CD4-positive, alpha-beta T cell treated with Interleukin-21 for 1 hour (primary cell): ENCODE data around the gene CROCC2.

Experiments
- DNase-seq: peaks from one replicate; pipeline ENCODE4 v3.0.0-alpha.2; 2020

Gene CROCC2

DNA sequence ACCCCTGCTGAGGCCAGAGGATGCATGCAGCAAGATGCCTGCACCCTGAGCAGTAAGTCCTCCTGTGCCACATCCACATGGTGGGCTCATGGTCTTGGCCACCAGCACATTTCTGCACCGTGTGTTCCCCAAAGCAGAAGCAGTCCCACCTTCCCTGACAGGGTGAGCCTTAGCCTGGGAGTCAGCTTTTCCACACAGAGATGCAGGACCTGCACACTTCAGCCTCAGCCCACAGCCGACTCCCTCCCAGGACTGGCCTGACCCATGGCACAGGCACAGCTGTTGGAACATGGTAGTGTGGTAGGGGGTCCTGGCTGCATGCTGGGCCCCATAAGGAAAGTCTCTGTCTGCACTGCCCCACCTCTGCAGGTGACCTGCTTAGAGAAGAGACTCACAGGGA is 97.2 kb downstream of the CROCC2 start:
- DNase-seq = no peak

DNA sequence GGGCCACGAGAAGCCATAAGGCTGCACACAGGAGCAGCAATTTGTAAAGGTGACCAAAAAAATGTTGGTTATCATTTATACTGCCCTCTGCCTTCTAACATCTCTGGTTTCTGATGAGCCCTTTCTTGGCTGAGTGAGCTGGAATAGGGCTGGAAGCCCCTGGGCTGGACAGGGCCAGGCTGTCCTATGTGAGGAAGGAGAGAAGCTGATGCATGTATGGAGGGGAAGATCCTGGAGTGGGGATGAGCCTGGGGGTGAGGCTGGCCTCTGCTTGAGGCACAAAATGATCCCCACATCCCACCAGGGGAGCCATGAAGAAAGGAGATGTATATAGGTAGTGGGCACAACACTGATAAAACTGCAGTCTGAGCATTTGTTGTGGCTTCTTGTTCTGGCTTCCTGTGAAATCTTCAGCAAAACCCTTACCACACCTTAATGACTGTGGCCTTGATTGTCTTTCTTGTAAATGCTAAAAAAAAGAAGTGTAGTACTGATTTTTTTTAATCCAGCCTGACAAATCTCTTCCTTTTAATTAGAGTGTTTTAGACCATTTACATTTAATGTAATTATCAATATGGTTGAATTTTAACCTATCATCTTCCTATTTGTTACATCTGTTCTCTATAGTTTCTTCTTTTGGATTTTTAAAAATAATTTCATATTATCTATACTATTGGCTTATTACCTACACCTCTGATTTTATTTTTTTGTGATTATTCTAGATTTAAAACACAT is 97.9 kb downstream of the CROCC2 start:
- no peak for DNase-seq

DNA sequence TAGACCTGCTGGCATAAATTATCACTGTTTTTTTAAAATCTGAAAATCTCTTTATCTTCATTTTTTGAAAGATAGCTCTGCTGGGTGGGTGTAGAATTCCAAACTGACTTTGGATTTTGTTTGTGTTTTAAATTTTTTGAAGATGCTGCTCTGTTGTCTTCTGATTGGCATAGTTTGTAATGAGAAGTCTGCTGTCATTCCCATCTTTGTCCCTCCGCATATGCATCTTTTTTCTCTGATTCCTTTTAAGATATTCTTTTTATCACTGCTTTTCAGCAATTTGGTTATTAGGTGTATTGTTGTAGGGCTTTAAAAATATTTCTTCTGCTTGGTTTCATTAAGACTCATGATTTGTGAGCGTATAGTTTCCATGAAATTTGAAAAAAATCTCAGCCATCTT is 99.4 kb downstream of the CROCC2 start:
- DNase-seq = no peak

DNA sequence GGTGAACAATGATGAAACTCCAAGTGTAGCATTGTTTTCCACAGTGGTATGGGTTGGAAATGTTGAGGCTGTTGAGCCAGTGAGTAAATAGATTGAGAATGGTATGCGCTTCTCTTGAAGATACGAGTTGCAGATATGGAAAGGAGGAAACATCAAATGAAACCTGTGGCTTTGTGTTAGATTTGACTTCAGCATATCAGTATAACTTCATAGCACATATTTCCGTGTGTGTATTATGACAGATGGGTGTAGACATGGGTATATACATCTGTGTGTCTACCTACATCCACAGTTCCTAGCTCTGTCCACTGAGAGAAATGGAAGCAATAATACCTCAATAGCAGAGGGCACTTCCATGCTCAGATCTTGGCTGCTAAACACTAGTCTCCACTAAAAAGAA is 100.3 kb downstream of the CROCC2 start:
- DNase-seq = no peak

DNA sequence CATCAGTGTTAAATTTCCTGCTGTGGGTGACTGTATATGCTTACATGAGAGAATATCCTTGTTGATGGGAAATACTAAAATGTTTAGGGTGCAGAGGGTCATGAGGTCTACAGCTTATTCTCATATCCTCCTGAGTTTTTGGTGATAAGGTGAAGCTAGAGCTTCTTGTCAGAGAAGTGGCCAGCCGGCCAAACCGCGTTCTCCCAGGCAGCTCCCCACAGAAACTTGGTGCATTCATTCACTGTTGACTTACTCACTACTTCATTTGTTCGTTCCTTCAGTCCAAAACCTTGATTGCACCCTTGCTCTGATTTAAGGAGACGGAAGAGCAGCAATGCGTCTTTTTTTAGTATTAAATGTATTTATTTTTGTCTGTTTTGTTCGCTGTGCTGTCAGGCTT is 101.0 kb downstream of the CROCC2 start:
- DNase-seq = no peak

DNA sequence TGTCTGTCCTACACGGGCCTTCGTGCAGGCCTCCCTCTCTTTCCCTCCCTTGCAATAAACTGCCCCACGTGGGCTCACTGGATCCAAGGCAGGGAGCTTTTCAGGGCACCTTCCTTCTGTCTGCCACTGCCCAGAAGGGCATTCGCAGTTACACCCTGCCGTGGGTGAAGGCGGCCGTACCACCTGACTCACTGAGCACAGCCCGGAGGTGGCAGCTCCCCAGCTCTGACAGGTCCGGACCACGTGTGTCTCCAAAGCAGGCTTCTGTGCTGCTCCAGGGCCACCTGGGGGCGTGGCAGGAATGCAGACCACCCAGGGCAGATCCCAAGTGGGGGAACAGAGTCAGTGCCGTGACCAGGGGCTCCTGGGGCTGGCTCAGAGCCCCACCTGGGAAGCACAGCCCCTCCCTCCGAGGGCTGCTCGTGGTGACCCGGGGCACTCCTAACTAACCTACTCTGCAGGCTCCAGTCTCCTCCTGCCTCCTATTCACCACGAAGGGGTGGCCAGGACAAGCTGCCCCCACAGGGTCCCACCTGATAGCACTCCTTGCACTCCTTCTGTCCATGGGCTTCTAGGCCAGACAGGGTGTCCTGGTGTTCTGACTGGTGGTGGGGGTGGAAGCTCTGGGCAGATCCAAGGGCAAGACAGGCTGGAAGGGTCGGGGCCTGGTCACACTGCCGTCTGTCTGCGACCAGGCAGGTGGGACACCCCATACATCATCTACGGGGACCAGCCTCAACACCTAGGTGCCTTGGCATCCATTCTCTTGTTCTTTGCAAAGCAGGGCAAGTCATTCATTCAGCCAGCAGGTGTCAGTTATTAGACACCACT is 102.0 kb downstream of the CROCC2 start:
- no peak for DNase-seq

DNA sequence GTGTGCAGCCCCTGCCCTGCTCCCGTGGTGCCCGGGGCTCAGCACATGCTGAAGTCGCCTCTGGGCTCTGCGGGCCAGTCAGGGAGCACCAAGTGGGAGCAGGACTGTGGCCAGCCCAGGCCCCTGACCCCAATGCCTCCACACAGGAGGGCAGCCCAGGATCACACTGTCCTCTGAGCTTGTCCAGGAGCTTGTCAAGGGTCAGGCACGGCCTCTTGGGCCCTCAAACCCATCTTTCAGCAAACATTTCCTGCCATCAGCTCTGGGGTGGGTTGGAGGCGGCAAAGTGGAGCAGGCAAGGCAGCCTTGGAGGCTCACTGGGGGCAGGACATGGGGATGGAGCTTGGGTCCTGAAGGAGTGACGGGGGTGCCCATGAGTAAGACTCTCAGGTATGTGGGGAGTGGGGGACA is 102.6 kb downstream of the CROCC2 start:
- no peak for DNase-seq

DNA sequence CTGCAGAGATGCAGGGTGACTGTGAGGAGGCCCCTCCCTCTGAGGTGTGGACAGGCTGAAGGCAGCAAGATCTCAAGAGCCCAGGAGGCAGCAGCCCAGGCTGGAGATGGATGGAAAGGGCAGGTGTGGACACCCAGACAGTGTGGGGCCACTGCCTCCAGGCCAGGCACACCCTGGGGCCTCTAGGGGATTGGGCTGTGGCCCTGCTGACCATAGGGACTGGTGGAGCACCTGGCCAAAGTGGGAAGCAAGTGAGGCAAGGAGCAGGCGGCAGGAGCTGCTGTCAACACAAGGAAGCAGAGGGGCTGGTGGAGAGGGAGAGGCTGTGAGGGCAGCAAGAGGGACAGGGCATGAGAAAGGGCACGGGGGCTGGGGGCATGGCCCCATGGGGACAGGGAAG is 103.1 kb downstream of the CROCC2 start:
- no peak for DNase-seq

DNA sequence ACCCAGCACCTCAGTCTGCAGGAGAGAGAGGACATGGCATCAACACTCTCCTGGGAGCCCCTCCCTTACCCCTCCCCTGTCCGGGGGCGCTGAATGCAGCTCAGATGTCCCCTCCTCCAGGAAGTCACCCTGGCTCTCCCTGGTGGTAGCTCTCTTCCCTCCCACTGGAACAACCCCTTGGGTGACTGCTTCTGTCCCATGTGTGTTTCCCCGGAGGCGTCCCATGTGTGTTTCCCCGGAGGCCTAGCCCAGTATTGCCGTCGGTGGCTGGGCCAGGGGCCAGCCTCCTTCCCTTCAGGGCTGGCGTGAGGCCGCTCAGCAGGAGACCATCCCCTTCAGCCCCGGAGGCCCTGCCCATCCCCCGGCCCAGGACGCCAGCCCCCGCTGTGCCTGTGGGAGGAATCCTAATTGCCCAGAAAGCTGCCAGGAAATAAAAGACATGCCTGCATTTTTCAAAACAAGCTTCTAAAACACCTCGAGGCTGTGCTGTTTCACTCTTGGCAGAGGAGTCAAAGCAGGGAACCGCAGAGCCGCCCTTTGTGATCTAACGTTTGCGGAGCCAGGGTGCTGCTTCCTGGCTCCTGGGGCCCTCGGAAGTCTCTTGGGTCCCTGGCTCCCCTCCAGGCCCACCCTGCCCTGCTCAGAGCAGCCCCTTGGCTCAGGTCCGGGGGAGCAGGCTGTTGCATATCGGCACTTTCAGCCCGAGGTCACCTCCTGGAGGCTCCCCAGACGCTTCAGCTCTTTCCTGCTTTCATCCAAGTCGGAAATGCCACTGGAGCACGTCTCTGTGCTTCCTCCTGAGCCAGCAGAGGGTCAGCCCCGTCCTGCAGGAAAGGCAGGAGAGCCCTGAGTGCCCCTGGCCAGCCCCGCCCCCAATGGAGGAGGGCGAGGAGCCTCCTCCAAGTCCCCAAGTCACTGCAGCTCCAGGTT is 103.7 kb downstream of the CROCC2 start:
- DNase-seq = peak; percentile 26

DNA sequence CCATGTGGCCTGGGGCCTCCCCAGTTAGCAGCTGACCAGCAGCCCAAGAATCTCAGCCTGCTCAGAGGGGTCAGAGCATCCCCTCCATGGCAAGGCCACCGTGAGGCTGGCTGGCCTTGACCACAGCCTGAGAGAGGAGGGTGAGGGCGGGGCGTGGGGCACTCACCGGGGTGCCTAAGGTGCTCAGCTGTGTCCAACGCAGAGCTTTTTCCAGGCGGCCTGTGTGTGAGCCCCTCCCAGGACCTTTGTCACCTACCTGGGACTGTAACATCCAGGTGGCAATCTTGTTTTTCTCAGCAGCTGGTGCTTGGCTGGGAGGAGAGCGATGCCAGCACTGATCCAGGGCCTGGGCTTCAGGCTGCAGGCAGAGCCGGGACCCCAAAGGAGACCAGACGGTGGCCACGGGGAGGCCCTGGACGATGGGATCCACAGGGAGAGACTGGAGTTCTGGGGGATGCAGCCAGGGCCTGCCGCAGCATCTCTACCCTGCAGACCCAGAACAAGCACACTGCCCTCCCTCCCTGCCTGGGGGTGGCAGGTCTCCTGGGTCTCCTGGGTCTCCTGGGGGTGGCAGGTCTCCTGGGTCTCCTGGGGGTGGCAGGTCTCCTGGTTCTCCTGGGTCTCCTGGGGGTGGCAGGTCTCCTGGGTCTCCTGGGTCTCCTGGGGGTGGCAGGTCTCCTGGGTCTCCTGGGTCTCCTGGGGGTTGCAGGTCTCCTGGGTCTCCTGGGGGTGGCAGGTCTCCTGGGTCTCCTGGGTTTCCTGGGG is 104.6 kb downstream of the CROCC2 start:
- no peak for DNase-seq

DNA sequence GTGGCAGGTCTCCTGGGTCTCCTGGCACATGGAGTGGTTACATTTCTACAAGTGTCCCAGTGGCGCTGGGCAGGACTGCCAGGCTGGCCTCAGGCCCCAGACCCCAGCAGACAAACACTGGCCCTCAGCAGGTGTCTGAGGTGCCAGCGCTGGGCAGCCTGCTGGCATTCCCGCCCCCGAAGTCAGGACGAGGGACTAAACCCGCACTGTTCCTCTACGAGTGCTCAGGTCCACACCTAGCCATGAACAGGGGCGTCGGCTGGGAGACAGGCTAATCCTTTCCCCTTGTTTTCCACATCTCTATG is 105.1 kb downstream of the CROCC2 start:
- DNase-seq = no peak

DNA sequence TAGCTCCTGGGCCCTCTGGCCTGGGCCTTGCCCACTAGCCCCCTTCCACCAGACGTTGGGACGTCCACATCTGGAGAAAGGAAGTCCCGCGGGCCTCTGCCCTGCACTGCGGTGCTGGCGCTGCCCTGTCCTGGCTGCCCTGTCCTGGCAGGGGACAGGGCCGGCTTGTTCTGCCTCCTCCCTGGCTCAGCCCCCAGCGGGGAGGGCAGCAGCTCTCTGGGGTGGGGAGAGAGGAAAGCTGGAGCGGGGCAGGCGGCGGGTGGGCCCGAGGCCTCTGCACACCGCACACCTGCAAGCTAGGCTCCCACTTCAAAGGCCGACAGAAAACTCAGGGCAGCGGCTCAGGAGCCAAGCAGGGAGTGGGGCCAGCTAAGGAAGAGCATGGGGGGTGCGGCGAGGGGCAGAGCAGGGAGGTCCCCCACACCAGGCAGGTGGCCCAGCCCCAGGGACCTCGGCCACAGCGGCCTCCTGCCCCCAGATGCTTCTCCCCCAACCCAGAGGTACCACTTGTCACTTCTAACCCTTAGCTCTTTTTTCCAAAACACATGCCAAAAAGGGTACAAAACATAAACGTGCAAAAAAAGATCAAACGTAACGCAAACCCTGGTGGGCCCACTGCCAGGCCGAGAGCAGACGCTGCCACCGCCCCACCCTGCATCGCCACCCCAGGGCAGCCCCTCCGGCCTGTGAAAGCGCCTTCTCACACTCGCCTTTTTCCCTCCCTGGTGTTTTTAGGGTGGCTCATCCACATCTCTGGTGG is 105.8 kb downstream of the CROCC2 start:
- no peak for DNase-seq

DNA sequence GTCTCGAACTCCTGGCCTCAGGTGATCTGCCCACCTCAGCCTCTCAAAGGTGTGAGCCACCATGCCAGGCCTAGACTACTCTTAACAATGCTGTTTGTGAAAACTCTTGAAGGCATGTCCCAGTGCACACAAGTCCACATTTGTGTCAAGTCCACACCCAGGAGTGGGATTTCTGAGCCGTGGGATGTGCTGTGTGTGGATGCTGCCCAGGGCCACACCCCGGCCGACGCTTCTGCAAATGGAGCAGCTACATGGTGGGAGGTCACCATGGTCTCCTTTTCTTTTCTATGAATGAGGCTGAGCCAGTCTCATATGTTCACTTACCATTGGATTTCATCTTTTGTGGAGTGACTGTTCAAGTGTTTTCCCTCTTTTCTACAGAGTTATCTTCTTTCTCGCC is 108.1 kb downstream of the CROCC2 start:
- no peak for DNase-seq

DNA sequence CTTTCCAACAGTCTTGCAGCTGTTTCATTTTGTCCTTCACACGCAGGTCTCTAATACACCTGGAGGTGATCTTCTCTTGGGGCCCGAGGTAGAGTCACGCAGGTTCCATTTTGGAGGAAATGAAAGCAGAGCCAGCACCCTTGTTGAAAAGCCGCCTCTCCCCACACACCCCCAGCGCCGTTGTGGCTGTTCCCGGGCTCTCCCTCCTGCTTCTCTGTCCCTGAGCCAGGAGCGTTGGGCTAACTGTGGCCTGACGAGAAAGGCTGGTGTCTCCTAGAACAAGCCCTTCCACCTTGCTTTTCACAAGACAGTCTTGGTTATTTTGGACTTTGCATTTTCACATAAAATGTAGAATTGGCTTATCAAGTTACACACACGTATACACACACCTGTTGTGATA is 108.6 kb downstream of the CROCC2 start:
- no peak for DNase-seq

DNA sequence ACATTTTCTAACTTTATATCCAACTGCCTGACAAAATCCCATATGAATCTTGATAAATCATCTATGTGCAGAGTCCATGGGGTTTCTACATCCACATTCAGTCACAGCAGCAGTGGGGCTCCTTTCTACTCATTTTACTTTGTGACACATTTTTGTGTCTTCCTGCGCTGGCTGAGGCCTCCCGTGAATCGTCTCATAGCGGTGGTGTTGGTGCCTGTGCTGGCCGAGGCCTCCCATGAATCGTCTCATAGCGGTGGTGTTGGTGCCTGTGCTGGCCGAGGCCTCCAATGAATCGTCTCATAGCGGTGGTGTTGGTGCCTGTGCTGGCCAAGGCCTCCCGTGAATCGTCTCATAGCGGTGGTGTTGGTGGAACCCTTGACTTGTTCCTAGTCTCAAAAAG is 109.3 kb downstream of the CROCC2 start:
- no peak for DNase-seq

DNA sequence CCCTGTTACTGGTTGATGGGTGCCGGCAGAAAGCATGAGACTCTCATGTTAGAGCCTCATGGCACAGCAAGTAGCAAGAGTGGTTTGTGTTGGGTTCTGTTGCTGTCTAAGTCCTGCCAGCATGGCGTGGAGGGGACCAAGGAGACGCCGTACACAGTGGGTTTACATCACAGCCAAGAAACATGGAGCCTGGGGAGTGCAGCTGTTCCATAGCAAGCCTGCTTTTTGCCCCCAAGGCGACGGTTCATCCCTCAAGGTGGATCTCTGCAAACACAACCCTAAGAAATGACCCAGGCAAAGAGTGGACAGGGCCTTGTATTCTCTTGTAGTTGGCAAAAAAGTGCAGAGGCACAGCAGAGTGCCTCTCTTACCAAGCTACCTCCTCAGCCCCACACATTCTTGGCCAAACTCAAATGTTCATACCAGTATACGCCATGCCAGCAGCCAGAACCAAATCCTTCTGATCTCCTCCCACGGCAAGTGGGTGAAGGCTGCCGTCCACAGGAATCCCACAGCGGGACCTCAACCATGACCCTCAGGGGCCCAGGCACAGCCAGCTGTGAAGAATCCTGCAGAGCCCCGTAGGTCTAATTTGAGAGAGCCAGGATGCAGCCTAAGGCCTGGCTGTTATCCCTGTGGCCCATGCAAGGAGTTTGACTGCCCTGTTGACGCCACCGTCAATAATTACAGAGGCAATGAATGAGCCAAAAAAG is 111.2 kb downstream of the CROCC2 start:
- no peak for DNase-seq

DNA sequence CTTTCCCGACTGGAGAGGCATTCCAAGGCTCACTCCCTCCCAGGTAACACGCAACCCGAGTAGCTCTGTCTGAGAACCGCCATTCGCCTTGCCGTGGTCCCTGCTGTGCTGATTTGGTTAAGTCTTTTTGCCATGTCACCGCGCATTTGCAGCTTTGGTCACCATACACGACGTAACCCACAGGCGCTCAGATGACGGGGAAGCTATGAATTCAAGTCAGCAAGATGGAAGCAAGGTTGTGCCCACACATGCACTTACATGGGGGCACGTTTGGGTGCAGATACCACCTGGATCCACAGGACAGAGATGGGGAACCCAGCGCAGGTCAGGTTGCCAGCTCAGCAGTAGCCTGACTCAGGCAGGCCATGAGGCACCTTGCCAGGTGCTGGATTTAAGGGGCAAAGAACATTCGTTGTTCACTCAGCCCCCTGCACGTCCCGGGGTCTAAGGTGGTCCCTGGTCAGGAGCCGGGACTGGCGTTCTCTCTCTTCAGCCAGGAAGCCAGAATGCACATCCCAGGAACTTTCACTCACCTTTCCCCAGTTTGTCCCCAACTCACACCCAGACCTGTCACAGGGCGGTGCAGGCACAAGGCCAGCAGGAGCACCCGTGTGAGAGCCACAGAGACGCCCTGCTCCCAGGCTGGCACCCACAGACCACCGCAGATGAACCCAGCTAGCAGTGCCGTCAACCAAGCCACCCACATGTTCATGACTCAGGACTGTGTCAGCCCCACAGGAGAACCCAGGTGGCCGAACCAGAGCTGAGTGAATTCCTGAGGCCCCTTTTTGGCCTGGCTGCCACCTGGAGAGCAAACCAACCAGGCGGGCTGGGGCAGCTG is 112.1 kb downstream of the CROCC2 start:
- no peak for DNase-seq

DNA sequence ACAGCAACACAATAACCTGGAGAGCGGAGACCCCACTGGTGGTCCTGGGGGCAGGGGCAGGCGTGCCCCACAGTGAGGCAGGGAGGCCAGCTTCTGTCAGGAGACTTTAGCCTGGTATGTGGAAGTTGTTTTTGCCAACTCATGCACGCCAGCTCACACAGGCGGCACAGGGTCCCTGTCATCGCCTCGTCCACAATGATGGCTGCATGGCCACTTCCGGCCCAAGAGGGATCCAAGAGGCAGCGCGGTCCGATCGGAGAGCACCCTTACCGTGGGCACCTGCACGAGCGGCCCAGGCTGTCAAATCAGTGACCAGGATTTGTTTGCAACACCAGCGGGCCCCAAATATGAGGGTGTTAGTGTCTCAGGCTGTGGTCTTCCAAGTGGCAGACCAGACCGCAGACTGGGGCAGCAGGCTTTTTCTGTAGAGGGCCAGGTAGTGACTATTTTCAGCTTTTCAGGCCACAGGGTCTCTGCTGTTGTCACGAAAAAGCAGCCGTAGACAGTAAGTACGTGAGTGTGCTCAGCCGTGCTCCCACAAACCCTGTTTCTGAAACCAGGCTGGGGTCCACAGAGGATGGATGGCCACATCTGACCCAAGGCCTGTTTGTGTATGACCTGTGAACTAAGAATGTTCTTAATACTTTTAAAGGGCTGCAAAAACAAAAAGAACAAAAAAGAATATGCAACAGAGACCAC is 113.5 kb downstream of the CROCC2 start:
- no peak for DNase-seq

DNA sequence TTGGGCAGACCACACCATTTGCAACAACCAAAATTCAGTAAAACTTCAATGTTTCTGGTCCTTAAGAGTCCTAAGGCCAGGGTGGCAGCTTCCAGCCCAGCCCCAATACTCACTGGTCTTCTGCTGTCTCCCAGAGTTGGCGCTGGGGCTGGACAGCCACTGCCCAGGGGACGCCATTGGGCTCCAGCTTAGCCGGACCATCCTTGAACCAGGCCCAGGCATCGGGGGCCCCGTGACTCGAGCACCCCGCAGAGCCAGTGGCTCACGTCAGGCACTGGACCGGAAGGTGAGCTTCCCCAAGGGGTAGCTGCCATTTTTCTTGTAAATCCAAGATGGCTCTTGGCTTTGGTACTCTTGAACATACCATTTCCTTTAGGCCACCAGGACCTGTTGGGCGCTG is 114.1 kb downstream of the CROCC2 start:
- no peak for DNase-seq
